Activated T-helper 1 cell treated with Interleukin-2 at 50 U/mL for 16 hours (primary cell): ENCODE data around the gene TEC.

Experiments
- DNase-seq: peaks from one replicate; pipeline ENCODE4 v3.0.0-alpha.2; 2020; ENCODE audit warnings: low read depth

The TEC gene

DNA sequence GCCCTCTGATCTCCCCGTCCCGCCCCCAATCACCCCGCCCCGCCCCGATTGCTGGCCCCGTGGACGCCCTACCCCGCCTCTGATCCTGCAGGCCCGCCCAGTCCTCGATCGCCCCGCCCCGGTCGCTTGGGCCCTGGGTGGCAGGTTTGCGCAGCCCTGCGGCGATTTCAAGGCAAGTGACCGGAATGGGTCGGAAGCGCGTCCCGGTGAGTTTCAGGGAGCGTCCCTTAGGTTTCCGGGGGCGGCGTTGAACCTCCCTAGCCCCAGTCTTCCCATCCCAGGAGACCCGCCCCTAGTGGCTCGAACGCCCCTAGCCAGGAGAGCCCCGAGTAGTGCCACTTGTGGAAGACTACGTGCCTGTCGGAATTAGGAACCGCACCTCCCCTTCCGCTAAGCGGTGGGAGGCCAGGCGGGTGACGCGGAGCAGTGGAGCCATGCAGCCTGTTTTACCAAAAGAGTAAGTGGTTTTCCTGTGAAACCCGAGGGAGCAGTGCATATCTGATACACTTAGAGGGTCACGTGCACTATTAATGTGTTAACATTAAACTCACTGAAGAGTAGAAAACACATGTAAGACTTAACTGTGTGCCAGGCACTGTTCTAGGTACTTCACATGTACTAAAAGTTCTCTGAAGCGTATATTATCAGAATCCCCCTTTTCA lies 354 bp upstream of the TEC start:
- peak; percentile 75 for DNase-seq

DNA sequence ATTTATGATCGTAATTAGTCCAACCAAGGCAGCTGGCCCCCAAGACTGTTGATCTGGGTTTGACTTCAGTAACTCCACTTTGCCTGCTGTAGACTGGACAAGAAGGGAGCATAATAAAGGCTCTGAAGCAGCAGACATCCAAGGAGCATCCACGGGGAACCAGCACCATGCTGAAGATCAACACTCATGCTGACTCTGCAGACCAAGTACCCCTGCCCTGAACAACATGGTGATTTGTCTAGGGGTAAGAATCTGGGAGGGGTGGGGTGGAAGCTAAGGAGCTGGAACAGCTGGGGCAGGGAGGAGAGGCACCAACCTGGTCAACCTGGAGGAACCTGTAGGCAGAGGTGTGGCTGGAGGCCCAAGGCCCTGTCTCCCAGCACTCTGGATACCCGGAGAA lies 2.1 kb downstream of the TEC start:
- no peak for DNase-seq

GRCh38 chr4:48266781-48267180 lies 2.9 kb downstream of the TEC start:
- DNase-seq, result no peak

GRCh38 chr4:48262926-48263325 lies 6.7 kb downstream of the TEC start:
- DNase-seq, result no peak

GRCh38 chr4:48262484-48262883 lies 7.2 kb downstream of the TEC start:
- DNase-seq, result no peak

GRCh38 chr4:48261281-48261680 lies 8.4 kb downstream of the TEC start:
- no peak for DNase-seq

DNA sequence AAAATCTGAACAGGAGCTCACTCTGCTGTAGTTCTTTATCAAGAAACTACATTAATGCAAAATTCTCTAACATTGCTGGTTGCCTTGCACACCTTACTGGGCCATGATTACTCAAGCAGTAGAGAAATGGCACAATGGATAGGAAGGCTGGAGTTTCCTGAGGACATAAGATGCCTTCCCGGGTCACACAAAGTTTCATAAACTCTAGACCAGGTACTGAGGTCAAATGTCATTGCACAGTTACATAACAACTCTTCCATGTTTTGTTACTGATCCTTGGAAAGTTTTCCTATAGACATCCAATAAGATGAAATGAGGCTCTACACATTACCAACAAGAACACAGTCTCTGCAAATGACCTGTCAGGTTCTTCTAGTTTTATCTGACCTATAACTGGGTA lies 9.9 kb downstream of the TEC start:
- no peak for DNase-seq

GRCh38 chr4:48258845-48259397 lies 10.7 kb downstream of the TEC start:
- DNase-seq, result no peak

DNA sequence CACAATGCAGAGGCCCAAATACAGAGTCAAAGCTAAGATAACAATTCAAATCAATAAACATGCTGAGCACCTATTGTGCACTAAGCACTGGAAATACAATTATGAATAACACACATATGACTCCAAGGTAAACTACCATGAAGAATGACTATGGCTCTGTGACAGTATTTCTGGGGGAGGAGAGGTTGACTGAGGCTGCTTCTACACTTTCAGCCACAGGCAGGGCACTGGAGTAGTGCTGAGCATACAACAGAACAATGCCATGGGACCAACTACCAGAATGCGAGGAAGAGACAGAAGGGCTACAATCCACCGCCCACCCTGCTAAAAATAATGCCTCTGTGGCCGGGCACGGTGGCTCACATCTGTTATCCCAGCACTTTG lies 13.7 kb downstream of the TEC start:
- DNase-seq, result no peak

DNA sequence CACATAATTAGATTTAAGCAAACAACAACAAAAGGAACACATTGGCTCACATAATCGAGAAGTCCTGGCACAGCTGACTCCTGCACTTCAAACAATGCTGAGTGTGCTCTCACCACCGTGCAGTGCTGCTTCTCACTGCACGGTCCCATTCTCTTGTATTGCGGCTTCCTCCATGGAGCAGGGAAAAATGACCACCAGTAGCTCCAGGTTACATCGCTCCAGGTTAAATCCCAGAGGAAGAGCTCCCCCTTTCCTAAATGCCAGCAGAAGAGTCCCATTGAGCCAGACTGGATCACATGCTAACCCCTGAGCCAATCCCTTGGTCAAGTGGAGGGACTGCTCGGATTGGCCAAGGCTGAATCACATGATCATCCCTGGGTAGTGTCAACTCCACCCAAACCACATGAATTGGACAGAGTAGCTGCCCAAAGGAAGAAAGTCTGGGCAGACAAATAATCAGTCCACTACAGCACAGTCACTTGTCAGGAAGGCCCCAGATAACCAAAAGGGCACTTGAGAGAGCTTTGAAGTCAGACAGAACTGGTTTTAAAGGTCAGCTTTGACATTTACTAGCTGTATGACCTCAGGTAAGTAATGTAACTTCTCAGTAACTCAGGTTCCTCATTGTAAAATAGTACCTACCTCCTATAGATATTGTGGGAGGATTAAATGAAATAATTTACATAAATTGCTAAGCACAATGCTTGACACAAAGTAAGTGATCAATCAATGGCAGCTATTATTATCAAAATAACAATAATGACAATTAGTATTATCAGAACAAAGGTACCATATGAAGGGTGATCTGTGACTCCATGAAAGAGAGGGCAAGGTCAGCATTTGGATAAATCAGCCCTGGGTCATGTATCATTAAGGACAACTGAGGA lies 14.3 kb downstream of the TEC start:
- DNase-seq, result no peak

DNA sequence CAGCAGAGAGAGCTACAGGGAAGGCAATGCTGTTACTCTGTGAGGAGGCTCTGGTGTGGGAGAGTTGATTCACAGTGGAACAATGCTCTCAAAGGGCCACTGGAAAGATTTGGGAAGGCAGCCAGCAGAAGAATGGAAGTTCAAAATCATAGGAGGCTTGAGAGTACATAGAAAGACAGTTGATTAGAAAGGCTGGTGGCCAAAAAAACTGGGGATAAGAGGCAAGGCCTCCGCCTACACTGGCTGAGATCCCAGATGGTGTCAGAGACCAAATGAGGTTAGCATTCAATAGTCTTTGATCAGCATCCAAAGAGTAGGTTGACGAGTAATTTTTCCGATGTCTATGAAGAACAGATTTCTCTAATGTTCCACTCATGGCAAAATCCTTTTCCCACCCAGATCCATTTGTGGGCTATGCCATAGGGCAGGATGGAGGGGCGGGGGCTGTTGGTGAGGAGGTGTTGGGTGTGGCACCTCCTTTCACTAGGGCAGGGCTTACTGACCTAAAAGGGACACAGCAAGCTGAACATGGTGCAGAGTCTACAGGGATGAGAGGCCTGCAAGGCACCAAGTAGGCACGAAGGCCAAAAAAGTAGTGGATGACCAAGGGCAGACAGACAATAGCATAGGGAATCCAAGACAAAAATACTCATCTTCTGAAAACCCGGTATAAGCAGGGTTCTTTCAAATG lies 15.1 kb downstream of the TEC start:
- DNase-seq, result no peak

- no peak for DNase-seq
These were observed 17.3 kb downstream of the TEC start for GRCh38 chr4:48252313-48252712.

GRCh38 chr4:48250980-48251379 lies 18.7 kb downstream of the TEC start:
- no peak for DNase-seq

- no peak for DNase-seq
These were observed 19.3 kb downstream of the TEC start for GRCh38 chr4:48250343-48250742.

GRCh38 chr4:48249378-48249777 lies 20.3 kb downstream of the TEC start:
- no peak for DNase-seq

DNA sequence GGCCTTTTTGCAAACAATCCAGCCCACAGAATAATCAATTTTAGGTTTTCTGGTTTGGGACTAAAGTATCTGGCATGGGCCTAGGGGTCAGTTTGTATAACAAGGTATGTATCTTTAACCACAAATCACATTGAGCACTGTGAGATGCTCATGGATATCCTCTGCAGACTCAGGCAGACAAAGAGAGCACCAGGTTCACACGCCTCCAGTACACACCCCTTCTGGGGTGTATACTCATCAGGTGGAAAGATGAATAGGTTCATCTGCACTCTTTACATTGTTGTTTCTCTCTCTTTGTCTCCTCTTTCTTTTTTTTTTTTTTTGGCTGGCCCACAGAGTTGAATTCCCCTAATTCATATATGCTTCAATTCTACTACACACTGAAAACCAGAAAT lies 21.1 kb downstream of the TEC start:
- DNase-seq, result no peak

DNA sequence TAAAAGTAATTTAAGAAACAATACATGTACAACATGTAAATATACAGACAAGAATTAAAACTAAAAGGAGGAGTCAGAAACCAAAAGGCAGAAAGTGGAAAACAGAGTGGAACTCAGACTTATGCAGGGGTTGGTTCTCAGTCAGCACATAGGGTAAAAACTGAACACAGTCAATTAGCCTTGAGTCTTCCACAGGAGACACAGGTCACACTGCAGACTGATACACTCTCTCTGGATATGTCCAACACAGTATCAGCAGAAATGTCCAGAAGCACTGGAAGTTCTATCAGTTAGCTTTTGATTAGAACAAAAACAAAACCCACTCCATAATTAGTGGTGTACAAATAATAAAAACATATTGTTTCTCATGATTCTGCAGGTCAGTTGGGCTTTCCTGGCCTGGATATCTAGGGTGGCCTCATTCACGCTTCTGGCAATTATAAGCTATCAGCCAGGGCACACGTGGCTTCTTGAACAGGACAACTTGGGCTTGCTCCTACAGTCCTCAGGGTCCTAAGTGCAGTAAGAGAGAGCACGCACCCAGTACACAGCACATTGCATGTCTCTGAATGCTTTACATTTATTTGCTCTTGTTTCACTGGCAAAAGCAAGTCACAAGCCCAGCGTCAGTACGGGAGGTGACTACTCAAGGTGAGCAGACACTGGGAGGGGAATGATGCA lies 21.6 kb downstream of the TEC start:
- no peak for DNase-seq

DNA sequence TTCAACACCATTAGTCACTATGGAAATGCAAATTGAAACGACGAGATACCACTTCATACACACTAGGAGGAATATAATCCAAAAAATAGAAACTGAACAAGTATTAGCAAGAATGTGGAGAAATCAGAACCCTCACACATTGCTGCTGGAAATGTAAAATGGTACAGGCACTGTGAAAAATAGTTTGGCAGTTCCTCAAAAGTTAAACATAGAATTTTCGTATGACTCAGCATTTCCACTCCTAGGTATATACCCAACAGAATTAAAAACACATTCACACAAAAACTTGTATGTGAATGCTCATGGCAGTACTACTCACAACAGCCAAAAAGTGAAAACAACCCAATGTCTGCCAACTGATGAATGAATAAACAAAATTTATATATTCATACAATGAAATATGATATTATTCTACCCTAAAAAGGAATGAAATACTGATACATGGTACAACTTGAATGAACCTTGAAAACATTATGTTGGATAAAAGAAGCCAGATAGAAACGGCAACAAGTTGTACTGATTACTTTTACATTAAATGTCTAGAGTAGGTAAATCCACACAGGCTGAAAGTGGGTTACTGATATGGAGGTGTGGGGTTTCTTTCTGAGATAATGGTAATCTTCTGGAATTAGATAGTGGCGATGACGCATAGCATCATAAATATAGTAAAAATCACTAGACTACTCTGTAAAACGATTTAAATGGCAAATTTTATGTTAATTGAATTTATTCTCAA lies 22.3 kb downstream of the TEC start:
- no peak for DNase-seq

DNA sequence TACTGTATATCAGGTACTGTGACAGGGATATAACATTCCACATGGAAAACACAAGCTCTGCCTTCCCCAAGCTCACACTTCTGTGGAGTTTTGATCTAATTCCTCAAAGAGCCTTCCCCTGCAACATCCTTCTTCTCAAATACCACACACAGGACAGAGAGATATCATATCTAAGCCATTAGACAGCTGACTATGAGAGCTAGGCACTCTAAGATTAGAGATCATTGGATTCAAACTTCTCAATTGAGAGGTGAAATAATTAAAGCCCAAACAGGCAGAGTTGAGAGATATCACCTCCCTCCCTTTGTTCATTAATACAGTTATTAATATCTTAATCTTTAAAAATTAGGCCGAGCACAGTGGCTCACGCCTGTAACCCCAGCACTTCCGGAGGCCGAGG lies 25.0 kb downstream of the TEC start:
- no peak for DNase-seq

DNA sequence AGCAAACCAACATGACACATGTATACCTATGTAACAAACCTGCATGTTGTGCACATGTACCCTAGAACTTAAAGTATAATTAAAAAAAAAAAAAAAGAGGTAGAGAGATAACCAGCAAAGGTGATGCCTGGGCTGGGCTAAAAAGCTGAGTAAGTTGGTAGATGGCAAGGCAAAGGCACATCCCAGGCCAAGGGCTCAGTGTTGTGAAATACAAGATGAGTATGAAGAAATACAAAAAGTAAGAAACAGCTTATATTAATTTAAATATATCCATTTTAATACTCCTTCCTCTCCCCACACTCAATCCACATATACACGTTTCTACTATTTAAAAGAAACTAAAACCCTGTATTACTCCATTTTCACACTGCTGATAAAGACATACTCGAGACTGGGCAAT lies 25.8 kb downstream of the TEC start:
- no peak for DNase-seq

DNA sequence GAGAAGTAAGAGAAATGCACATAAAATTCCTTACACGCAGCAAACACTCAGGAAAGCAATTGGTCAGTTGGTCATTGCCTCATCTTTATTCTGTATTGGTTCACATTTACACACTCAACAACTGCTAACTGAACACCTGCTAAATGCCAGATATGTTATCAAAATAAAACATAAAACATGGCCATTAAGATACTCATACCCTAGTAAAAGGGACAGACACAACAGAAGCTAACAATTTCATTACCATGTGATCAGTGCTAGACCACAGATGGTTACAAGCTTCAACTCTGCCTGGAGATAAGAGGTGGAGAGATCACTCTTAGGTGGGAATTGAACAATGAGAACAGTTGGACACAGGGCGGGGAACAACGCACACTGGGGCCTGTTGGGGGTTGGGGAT lies 26.2 kb downstream of the TEC start:
- no peak for DNase-seq
